K562 (cell line): ENCODE results near the gene ZNHIT1. TPM values are rescaled to one million over a fixed set of nuclear protein-coding genes. Genes with fewer than 3 reads are reported as not detected.

Source experiments
- CREB1 ChIP-seq, 2 experiments: sonication (generic) in 1 of 2; formaldehyde crosslinking in 1 of 2; IDR thresholded peaks; 2 replicates each; pipeline versions ENCODE4 v1.6.1 to v1.8.0; 2012 to 2022; ENCODE audit warnings: inconsistent platforms in 1 of 2, mild to moderate bottlenecking in 1 of 2, missing genetic modification reagents in 1 of 2, moderate library complexity in 1 of 2
- EP400 ChIP-seq: fragments of 450-650 bp; IDR thresholded peaks from 2 replicates; pipeline ENCODE4 v1.6.1; 2017; ENCODE audit warnings: antibody characterized with exemption, mild to moderate bottlenecking, moderate library complexity
- GTF2A2 ChIP-seq: IDR thresholded peaks from 2 replicates; pipeline ENCODE4 v1.6.1; 2016; ENCODE audit warnings: mild to moderate bottlenecking, missing genetic modification characterization, missing compliant biosample characterization
- HNRNPH1 ChIP-seq: fragments of 200-400 bp; formaldehyde crosslinking; optimal IDR thresholded peaks from 2 replicates; pipeline ENCODE3; 2017; ENCODE audit warnings: low read depth, mild to moderate bottlenecking, low read length, moderate library complexity
- POLR2A ChIP-seq: fragments of 450-650 bp; conservative IDR thresholded peaks from 2 replicates; pipeline ENCODE4 v1.6.1; 2016
- RBBP5 ChIP-seq: fragments of 200-600 bp; sonication (generic); IDR thresholded peaks from 2 replicates; pipeline ENCODE4 v1.6.1; 2012; ENCODE audit warnings: borderline replicate concordance, mild to moderate bottlenecking, low read length, control low read depth, inconsistent platforms; ENCODE audit not compliant: insufficient read depth, poor library complexity, severe bottlenecking
- RCOR1 ChIP-seq, 2 experiments: IDR thresholded peaks; 2 replicates each; pipeline ENCODE4 v1.6.1; 2012; ENCODE audit warnings: low read depth in 2 of 2, low read length in 2 of 2, borderline replicate concordance in 1 of 2, improper control_type of control experiment in 1 of 2
- SP1 ChIP-seq: sonication (generic); formaldehyde crosslinking; IDR thresholded peaks from 2 replicates; pipeline ENCODE4 v1.8.1; 2022; ENCODE audit warnings: mild to moderate bottlenecking, missing genetic modification reagents
- TAF1 ChIP-seq: IDR thresholded peaks from 2 replicates; pipeline ENCODE4 v1.6.1; 2011; ENCODE audit warnings: mild to moderate bottlenecking, low read length, moderate library complexity; ENCODE audit not compliant: insufficient read depth, control insufficient read depth, severe bottlenecking; ENCODE audit errors: extremely low read depth
- TARDBP ChIP-seq: fragments of 450-650 bp; IDR thresholded peaks from 2 replicates; pipeline ENCODE4 v1.6.1; 2016
- ZFX ChIP-seq: sonication (generic); formaldehyde crosslinking; IDR thresholded peaks from 2 replicates; pipeline ENCODE4 v1.8.0; 2022; ENCODE audit warnings: mild to moderate bottlenecking, missing genetic modification reagents, moderate library complexity
- ZNF274 ChIP-seq: IDR thresholded peaks from 2 replicates; pipeline ENCODE4 v1.6.1; 2011; ENCODE audit warnings: low read depth, mild to moderate bottlenecking, low read length, moderate library complexity, borderline replicate concordance
- ZNF445 ChIP-seq: fragments of 250-450 bp; sonication (Bioruptor Pico); IDR thresholded peaks from 2 replicates; pipeline ENCODE4 v1.4.0; 2020; ENCODE audit warnings: low read depth, mild to moderate bottlenecking, moderate library complexity
- polyA plus RNA-seq, 8 experiments: library from polyadenylated mRNA; depleted of rRNA in 4 of 8; stranded (reverse) in 5 of 8; unstranded in 3 of 8; fragments of >200 nt; fragmentation: Nextera tagmentation in 2 of 8; fragmentation: Illumina TruSeq in 1 of 8; extraction: Ambion mirVana in 2 of 8; extraction: Trizol in 1 of 8; gene quantifications; 2 replicates each; pipeline versions ENCODE4 v1.2.1 to v1.2.3, GENCODE V29; 2011 to 2014; ENCODE audit warnings: inconsistent platforms in 1 of 8, missing spikeins in 1 of 8
- total RNA-seq, 7 experiments: library from RNA; depleted of rRNA in 6 of 7; stranded (reverse); fragments of >200 nt in 6 of 7; fragmentation: Illumina TruSeq in 2 of 7; extraction: Trizol in 2 of 7; gene quantifications; 2 replicates each; pipeline versions ENCODE4 v1.2.1 to v1.2.3, GENCODE V29; 2011 to 2021; ENCODE audit warnings: low replicate concordance in 1 of 7
- TF ChIP-seq, protein P1 (sequence below): fragments of 450-650 bp; IDR thresholded peaks from 2 replicates; pipeline ENCODE4 v1.6.1; 2018; ENCODE audit warnings: mild to moderate bottlenecking, low read depth; ENCODE audit not compliant: partially characterized antibody
- TF ChIP-seq, protein P2 (sequence below): sonication (generic); IDR thresholded peaks from 2 replicates; pipeline ENCODE4 v1.6.1; 2016
- TF ChIP-seq, protein P3 (sequence below), 2 experiments: IDR thresholded peaks; 2 replicates each; pipeline ENCODE4 v1.6.1; 2012; ENCODE audit warnings: improper control_type of control experiment in 2 of 2, low read depth in 2 of 2, low read length in 2 of 2, borderline replicate concordance in 1 of 2
- TF ChIP-seq, protein P4 (sequence below): fragments of 250-450 bp; sonication (Bioruptor Pico); IDR thresholded peaks from 2 replicates; pipeline ENCODE4 v1.5.0; 2021; ENCODE audit warnings: mild to moderate bottlenecking, moderate library complexity

The ZNHIT1 gene
- total and polyA plus RNA-seq, 9 of the 15 experiments (the other 6 are each of a cell fraction or from before 2014, with no cell fraction given) = 6.4 to 162 (median 70.1) TPM

DNA sequence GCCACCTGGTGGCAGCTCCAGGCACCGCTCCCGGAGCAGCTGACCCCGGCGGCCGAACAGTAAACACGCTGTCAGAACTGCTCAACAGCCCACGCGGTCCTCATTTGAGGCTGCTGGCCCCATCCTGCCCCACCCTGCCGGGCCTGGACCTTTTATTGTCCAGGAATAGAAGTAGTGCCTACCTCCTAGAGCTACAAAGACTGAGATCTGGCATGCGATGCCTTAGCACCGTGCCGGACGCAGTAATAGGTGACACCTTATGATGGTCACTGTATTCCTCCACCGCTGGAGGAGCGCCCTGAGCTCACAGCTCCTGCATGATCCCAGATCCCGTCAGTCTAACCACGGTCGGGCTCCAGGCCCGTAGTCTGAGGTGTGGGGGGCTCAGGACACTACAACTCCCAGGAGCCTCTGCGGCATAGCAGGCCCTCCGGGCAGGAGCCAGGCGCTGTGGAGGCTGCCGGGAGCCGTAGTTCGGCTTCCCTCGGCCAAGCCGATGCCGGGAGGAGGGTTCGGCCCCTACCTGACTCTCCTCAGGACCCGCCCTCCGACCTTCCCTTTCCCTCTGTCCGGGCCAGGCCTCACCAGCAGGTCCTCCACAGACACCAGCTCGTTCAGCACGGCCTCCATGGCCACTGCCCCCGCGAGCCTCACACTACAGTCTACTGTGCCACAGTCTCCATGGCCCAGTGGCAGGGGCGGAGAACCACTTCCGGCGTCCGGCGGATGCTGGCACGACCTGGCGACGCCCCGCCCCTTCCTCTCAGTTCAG lies 26.6 kb downstream of the ZNHIT1 start, which contains the start of gene FIS1 (continued):
- TF ChIP-seq, protein P1, sequence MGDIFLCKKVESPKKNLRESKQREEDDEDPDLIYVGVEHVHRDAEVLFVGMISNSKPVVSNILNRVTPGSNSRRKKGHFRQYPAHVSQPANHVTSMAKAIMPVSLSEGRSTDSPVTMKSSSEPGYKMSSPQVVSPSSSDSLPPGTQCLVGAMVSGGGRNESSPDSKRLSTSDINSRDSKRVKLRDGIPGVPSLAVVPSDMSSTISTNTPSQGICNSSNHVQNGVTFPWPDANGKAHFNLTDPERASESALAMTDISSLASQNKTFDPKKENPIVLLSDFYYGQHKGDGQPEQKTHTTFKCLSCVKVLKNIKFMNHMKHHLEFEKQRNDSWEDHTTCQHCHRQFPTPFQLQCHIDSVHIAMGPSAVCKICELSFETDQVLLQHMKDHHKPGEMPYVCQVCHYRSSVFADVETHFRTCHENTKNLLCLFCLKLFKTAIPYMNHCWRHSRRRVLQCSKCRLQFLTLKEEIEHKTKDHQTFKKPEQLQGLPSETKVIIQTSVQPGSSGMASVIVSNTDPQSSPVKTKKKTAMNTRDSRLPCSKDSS = no peak
- TF ChIP-seq RBBP5 (peak; percentile 60), GTF2A2 (tag) (no peak), HNRNPH1 (no peak), TAF1 (peak; percentile 81), TARDBP (no peak), ZNF445 (0 out of 2 replicates have a peak, but pooled peaks have one; percentile 70), SP1 (CRISPR knock-in tag) (peak; percentile 69), ZNF274 (no peak), ZFX (CRISPR knock-in tag) (peak; percentile 85), EP400 (peak; percentile 91), RCOR1 (IDR thresholded peaks at IDR 0.05; ENCODE audit: borderline replicate concordance in 1 of 2, low read depth in 2 of 2, low read length in 2 of 2) (peak; percentile 0 to 32; a peak in 1 of 4 replicates), CREB1 (IDR thresholded peaks at IDR 0.05) (peak; percentile 53; the same call in 1 of the 2 replicates), CREB1 (CRISPR knock-in tag; IDR thresholded peaks at IDR 0.05) (no peak), POLR2A (peak; percentile 97)
- TF ChIP-seq, protein P2, sequence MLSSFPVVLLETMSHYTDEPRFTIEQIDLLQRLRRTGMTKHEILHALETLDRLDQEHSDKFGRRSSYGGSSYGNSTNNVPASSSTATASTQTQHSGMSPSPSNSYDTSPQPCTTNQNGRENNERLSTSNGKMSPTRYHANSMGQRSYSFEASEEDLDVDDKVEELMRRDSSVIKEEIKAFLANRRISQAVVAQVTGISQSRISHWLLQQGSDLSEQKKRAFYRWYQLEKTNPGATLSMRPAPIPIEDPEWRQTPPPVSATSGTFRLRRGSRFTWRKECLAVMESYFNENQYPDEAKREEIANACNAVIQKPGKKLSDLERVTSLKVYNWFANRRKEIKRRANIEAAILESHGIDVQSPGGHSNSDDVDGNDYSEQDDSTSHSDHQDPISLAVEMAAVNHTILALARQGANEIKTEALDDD = no peak
- TF ChIP-seq, protein P3, sequence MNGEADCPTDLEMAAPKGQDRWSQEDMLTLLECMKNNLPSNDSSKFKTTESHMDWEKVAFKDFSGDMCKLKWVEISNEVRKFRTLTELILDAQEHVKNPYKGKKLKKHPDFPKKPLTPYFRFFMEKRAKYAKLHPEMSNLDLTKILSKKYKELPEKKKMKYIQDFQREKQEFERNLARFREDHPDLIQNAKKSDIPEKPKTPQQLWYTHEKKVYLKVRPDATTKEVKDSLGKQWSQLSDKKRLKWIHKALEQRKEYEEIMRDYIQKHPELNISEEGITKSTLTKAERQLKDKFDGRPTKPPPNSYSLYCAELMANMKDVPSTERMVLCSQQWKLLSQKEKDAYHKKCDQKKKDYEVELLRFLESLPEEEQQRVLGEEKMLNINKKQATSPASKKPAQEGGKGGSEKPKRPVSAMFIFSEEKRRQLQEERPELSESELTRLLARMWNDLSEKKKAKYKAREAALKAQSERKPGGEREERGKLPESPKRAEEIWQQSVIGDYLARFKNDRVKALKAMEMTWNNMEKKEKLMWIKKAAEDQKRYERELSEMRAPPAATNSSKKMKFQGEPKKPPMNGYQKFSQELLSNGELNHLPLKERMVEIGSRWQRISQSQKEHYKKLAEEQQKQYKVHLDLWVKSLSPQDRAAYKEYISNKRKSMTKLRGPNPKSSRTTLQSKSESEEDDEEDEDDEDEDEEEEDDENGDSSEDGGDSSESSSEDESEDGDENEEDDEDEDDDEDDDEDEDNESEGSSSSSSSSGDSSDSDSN (IDR thresholded peaks at IDR 0.05; ENCODE audit: borderline replicate concordance in 1 of 2, low read depth in 2 of 2, low read length in 2 of 2) = 0 out of 4 replicates have a peak, but pooled peaks of 1 of the 2 experiments have one; percentile 81
- TF ChIP-seq, protein P4, sequence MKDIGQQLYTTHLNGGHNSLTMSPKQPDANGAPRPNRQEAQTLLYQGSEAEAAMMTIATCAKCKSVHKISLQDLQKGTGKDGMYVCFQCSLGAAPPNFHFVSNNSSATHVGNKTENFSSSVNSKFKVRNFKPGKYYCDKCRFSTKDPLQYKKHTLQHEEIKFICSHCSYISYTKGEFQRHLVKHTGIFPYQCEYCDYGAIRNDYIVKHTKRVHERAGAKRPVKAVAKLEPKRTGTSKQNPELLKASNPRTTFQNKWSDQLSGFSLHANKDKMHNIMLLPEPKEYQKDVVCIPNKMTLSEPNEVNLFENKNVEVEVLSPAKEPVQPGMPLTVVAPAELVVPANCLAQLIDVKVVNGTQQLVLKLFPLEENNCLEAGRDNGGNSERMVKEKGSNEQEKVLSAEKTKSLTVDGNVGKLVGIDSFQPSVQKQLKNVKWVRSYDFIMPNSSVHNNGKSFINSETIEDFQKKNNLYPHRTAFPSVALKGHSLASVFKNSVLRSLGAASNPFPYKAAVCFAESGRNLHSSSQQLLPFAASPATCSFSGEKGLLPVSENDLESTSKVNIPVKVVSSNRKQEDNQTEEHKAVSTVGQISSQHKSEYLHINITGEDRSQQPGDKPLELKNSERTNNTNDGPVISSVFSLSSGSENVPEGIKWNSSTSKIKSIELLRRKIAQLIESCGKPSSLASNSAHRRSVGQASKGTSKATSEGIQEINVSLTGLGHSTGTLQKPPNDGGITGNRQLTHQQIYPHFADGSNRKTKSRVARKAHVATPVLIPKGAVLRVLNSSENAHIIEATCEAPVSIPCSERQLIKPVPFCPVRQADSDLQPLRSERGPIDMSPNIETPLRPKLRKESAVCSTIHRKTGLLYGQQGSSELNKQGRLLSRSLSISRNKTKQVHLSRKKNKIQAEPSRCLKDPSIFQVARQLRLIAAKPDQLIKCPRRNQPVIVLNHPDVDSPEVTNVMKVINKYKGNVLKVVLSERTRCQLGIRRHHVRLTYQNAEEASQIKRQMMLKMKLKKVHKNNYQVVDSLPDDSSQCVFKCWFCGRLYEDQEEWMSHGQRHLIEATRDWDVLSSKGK = no peak
